Measurements from ENCODE around the gene THTPA.

The THTPA gene, protein sequence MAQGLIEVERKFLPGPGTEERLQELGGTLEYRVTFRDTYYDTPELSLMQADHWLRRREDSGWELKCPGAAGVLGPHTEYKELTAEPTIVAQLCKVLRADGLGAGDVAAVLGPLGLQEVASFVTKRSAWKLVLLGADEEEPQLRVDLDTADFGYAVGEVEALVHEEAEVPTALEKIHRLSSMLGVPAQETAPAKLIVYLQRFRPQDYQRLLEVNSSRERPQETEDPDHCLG

DNA sequence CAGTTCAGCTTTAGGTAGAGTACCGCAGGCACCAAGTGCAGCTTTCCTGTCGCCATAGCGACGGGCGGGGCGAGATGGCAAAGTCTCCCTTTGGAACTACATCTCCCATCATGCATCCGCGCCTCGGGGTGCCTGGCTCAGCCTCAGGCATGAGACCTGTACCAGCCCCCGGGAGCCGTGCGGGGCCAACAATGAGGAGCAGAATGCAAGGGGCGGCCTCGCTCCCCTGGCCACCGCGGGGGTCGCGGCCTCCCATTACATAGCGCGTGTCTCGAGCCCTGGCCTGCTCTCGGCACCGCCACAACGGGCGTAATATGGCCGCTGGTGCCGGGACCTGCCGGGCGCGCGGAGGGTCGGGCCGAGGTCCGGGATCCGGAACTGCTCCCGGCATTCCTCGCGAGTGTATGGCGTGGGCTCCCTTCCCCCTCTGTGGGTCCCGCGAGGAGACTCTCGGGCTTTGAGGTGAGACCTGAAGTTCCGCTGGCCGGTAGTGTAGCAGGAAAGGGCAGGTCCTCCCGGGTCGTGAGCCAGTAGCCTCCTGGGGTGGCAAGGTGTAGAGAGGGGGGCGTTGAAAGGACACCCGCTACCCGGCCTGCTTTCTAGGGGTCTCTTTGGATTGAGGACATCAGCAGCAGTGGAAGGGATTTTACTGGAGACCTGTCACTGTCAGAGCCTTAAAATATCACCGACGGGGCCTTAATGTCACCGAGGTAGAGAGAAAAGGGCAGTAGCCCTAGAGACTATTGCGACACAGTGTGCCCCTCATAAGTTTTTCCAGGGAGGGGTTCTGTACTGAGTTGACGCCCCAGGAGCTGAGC is at the start of gene THTPA:
THTPA (plus strand) TSS at position 390 of the 818 bp plus-strand sequence. CDS start 487 bp downstream, outside the sequence.
- DNase-seq (ENCODE audit: low read depth): peak; percentile 81

DNA sequence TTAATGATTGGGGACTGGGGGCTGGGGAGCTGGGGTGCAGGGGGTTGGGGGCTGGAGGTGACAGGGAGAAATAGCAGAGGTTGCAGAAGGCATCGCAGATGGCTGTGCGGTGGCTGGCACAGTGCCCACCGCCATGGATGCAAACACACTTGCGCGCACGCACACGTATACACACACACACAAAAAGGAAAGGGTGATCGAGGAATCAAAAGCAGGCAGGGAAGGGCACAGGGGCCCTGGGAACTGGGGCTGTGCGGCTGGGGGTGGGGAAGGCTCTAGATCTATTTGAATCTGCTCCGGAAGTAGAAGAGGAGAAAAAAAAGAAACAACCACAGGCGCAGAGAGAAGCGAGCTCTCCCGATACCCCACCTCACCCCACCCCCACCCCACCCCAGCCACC is 43.9 kb upstream of the THTPA start:
- no peak for DNase-seq (ENCODE audit: low read depth)

DNA sequence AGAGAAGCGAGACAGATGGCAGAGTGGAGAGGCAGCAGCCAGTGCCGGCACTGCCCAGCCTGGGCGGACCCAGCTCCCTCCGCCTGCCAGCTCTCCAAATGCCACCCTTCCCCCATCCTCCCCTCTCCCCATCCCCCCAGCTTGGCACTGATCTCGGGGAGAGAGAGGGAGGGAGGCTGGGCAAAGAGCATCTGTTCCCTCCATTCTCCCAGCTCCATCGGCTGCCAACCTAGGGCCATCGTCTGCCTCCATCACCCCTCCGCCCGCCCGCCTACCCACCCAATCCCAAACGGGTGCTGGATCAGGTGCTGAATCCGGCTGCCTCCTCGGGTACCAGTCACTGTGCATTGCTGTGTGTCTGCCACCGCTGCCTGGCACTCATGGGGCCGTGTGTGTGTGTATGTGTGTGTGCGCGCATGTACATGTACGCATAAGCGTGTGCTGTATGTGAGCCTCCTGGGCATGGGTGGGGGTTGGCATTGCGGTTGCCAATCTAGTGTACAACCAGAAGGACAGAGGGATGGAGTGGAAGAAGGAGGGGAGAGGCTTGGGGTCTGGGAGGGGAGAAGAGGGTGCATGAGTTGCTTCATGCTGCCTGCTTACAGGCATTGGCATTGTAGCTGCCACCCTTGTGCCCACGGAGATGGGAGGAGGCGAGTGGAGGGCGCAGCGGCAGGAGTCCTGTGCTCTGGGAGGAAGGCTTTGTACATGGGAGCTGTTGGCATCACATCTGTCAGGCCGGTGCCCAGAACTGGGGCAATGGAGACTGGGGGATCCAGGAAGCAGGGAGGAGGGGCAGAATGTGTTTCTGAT is 42.9 kb upstream of the THTPA start:
- DNase-seq (ENCODE audit: low read depth): no peak

DNA sequence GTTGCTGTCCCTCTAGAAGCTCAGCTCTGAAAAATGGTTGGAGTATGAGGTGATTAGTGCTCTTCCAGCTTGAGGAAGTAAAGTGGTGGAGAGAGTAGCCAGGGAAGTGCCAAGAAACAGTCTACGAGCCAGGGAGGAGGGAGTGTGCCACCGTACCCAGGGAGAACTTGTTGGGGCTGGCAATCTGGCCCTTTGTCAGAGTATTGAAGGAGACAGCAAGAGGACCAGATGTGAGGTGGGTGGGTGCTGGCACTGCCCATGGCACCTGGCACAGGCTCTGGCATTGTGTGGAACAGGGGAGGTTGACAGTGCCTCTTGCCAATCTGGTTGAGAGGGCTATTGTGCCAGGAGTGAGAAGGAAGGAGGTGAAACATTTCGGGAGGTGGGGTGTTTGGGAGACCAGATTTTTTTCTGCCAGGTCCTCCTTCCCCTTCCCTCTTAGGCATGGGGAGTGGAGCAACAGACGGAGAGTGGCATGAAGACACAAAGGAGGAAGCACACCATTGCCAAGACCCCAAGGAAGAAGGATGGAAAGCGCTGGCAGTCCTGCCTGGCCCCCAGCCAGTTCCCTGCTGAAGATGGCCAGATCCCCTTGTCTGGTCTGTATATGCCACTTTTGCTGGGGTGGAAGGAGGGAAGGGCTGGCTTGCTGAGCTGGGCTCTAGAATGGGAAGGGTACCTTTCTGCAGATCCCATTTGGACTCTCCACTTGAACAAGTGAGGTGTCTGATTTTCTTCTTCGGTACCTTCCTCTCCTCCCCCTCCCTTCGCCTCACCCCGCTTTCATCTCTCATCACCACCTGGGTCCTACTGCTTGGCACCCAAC is 42.0 kb upstream of the THTPA start:
- DNase-seq (ENCODE audit: low read depth): no peak

DNA sequence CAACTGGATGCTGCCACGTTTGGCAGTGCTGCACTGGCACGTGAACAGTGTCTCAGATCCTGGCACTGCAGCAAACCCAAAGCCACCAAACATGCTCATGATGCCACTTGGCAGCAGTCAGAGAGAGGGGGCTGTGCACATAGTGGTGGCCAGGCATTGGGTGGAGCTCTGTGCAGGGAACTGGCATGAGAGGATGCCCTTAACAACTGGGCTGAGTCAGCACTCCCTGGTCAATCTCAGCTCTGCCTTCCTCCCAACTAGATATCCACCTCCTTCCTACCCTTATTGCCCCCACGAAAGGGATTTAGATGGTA is 41.5 kb upstream of the THTPA start:
- DNase-seq (ENCODE audit: low read depth): no peak

DNA sequence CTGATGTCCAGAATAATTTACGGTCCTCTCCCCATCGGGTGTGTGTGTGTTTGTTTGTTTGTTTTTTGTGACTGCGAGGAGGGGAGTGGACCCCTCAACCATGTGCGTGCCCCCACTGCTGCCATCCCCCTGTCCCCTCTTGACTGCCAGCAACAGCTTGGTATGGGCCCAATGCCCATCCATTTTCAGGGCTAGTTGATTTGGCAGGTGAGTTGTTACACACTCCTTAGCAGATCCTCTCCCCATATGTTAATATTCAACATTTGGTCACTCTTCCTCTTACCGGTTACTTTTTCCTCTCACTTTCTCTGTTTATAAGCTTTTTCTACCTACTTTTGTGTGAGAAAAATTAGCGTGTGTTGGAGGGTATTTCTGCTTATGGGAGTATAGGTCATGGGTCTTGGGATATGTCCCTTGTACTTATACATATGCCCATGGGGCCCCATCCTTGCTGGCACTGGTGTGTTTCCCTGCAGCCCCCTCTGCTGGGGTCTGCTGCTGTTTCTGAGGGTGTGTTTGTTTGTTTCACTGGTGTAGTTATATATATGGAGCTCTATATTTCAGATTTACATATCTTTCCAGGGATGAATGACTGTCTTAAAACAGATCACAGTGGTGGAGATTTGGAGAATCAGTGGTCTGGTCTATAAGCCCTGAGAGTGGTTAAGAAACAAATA is 38.3 kb upstream of the THTPA start:
- DNase-seq (ENCODE audit: low read depth): no peak

DNA sequence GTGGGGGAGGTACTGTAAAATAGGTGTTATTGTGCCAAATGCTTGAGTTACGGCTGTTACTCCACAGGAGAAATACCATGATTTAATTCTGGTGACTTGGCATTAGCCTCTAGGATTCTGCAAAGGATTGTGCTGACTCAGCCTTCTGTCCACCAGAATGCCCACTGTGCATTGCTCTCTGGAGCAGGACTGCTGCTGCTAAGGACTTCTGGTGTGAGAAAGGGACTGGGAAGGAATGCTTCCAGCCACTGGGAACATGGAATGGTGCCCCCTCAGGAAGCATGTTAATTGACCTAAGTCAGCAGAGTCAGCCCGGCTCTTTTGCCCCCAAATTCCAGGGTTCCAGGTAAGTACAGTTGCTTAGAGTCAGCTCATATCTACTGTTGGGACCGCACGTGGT is 37.4 kb upstream of the THTPA start:
- DNase-seq (ENCODE audit: low read depth): no peak

DNA sequence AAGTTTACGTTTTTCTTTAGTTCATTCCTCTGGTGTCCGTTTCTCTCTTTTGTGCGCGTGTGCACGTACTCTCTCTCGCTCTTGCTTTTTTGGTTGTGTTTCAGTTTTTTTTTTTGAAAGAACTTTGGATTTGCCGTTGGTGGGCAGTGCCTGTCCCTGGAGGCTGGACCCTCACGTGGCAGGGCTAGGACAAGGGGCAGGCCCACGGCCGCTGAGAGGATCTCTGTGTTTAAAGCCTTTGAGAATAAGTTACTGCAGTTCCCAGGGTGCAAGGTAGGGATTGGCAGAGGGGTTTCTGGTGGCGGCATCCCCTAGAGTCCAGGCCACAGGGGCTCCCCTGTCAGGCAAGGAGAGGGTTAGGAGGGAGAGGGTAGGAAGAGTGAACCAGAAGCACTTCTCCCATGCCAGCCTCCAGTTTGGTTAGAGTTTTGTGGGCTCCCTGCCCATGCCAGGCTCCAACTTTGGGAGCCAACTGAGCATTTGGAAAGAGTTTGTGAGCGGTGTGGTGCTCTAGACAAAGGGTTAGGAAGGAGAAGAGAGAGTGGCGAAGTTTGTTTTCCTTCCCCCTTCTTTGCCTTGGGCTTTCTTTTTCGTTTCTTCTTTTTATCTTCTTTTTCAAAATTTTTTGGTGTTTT is 35.1 kb upstream of the THTPA start:
- DNase-seq (ENCODE audit: low read depth): no peak

DNA sequence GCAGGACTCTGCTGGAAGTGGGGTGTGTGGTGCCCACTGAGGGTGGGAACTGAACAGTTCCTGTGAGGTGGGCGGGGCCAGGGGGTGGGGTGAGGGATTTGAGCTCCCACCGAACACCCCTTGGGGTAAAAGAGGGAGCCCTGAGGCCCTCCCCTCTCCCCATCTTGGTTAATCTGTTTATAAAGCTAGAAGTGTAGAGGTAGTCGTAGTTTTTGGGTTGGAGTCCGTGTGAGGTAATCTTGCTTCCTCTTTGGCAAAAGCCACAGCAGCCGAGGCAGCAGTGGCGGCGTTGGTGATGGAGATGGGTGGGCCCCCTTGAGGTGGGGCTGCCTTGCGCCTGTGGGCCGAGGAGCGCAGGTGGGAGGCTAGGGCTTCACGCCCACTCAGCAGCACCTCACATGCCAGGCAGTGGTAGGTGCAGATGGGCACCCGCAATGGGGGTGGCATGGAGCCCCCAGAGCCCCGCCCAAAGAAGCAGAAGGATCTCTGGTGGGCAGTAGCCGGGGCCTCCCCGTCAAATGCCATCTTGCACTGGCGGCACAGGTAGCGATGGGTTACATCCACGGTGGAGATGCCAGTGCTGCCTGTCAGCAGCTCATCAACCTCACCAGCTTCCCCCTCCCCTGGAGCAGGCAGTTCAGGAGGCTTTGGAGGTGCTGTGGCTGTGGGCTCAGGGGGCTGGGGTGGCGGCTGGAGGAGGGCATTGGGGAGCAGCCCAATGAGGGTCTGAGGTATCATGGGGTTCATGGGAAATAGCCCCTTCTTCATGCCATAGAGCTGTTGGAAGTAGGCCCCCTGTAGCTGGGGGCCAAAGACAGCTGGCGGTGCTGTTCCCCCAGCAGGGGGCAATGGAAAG is 34.1 kb upstream of the THTPA start:
- no peak for DNase-seq (ENCODE audit: low read depth)

DNA sequence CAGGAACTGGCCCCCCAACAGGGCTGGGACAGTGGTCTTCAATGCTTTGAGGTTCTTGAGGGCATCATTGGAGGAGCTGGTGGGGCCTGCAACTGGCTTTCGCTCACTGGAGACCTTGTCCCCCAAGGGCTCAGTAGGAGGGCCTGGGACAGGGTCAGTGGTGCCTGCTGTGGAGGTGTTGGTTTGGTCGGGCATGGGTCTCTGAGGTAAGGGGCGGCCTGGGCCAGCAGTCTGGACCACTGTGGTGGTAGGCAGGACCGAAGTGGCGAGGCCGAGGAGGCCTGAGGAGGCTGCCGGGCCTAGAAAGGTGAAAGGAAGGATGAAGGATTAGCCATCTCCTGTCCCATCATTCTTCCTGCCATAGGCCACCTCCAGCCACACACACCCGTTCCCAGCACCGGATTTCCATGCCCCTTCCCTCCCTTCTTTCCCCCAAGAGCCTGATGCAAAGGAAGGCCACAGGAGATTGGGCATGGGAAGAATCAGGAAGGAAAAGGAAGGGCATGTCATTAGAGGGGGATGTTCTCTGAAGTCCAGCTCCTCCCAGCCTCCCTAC is 33.4 kb upstream of the THTPA start:
- DNase-seq (ENCODE audit: low read depth): no peak

DNA sequence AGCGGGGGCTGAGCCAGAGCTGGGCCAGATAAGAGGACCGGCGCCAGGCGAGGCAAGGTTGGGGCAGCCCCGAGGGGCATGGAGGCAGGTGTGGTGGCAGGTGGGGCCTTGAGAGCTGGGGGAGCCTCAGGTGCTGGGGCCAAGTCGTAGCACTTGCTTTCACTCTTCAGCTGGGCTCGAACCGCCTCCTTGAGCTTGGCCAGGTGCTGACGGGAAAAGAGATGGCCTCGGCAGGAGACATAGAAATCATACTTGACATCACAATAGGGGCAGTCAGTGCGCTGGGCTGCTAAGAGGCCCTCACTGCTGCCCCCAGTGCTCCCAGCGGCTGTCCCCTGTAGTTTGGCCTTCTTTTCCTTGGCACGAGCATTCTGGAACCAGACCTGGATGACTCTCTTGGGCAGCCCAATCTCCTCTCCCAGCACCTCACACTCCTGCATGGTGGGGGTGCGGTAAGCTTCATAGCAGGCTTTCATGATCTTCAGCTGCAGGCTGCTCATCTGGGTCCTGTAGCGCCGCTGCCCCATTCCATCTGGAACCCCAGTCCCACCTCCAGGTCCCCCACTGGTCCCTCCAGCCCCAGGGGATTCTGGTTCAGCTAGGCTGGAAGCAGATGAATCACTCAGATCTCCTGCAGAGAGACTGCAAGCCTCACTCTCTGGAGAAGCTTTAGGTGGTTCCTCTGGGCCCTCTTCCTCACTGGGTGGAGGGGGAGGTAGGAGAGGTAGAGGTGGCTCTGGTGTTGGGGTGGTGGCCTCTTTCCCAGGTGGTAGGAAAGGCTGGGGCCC is 32.6 kb upstream of the THTPA start:
- DNase-seq (ENCODE audit: low read depth): no peak

DNA sequence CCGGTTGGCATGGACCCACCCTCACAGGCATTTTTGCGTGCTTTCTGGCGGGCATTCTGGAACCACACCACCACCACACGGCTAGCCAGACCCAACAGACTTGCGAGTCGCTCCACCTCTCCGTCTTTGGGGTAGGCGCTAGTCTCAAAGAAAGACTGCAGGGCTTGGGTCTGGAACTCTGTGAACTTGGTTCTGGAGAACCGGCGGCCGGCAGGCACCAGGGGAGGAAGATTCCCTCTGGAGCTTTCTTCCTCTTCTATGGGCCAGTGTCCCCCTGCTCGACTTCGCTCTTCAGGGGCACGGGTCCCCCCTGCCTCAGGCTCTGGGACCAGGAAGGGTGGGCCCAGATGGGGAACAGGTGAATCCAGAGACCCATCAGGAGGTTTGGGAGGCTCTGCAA is 31.1 kb upstream of the THTPA start:
- DNase-seq (ENCODE audit: low read depth): no peak

DNA sequence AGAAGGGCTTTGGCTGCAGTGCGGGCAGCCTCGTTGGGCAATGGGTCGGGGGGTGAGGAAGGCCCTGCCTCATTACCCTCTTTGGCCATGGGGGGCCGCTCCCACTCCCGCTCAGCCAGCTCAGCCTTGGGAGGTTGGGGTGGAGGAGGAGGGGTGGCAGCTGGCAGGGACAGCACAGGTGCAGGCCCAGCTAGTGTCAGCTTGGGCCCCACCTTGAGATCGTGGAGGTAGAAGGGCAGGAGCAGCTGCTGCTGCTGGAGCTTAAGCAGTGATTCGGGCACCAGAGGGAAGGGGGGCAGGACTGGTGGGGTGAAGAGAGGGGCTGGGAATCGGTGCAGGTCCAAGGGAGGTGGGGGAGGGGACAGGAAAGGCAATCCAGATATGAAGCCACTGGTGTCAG is 30.5 kb upstream of the THTPA start:
- DNase-seq (ENCODE audit: low read depth): no peak

DNA sequence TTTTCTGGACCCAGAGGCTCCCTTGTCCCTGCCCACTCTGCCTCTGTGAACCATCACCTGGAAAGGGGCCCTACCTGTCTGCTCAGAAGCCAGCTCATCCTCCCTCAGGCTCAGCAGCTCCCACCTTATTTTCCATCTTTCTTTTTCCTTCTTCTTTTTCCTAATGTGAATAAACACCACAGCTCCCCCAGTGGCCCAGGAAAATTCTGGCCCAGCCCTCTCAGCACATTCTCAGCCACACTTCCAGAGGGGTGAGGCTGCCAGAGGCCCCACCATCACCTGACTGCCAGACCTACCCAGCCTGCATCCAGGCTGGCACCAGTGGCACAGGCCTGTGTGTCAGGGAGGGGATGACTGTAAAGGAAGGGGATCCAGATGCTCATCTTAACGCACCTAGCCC is 27.5 kb upstream of the THTPA start:
- no peak for DNase-seq (ENCODE audit: low read depth)

DNA sequence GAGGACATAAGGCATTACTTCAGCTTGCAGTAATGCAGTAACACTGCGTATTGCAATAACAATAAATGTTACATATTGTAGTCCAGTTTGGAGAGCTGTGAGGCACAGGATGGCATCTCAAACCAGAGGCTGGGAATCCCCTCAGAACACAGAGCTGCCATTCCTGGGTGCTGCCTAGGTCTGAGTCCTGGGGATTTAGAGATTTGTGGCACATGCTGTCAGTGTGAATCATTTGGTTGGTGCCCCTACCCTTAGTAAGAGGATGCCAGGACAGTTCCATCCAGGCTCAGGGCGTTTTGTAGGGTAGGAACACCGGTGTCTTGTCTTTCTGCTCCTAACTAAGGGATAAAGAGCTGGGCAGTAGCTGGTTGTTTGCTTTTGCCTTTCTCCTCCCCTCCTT is 27.1 kb upstream of the THTPA start:
- DNase-seq (ENCODE audit: low read depth): no peak

DNA sequence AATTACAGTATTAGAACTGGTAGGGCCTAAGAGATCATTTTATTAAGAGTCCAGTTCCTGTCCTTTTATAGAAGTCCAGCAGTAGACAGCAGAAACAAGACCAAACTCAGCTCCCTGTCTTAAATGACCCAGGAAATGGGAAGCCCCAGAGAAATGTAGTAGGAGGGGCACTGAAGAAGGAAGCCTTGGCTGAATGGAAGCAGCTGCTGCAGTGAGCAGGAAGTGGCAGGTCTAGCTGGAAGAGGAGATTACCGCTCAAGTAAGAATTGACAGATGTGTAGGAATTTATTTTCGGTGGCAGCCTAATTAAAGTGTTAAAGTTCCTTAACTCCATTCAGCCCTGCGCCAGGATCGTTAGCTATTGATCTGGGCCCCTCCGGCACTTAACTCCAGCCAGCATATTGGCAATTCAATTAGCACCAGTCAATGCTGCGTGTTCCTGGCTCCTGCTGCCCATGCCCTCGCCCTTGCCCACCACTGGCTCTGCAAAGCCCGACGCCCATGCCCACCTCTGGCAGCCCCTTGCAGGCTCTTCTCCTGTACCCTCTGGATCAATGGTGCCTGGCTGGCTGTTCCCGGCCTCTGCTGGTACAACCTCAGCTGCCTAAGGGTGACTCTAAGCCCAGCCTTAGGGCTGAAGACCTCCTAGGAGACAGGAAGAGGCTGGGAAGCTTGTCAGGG is 25.6 kb upstream of the THTPA start:
- DNase-seq (ENCODE audit: low read depth): no peak

DNA sequence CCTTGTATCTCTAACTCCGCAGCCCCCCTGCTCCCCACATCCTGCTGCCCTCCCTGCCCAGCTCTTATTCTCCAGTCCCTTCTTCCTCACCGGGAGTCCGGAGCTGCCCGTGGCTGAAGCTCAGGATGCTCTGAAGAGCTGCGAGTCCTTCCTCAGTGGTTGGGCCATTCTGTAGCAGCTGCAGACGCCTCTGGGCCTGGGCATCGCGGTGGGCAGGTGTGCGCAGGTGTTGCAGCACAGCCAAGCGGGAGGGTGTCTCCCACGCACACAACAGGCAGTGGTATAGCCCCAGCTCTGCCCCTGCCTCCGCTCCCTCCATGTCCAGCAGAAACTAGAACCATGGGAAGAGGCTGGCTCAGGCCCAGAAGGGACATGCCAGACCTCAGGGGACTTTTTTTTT is 24.7 kb upstream of the THTPA start:
- DNase-seq (ENCODE audit: low read depth): no peak

DNA sequence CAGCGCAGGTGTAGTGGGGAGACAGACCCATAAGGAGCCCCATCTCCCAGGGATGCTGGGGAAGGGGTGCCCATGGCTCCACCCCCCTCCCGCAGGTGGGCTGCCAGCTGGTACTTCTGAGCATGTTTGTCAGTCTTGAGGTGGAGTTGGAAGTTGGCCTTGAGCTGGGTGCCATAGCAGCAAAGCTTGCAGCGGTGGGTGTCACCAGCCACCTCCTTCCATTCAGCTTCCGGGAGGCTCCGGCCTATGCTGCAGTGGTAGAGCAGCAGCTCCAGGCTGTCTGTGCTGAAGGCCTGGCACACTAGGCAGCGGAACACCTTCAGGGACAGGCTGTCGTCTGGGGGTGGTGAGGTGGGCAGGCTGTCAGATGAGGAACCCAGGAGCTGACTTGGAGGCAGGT is 23.4 kb upstream of the THTPA start:
- no peak for DNase-seq (ENCODE audit: low read depth)
